CD4-positive, alpha-beta T cell treated with Interleukin-17A for 4 hours (primary cell): ENCODE measurements around the gene PTK6.
"Not testable (repeated sequence)": the region's sequence is repeated elsewhere in the genome, so short reads cannot be mapped to it uniquely, and the experiment has no call there.

Source experiments
- DNase-seq: peaks from one replicate; pipeline ENCODE4 v3.0.0-alpha.2; 2020; ENCODE audit warnings: mixed read lengths

PTK6 gene

GRCh38 chr20:63491635-63492230 is 45.4 kb downstream of the PTK6 start:
- no peak for DNase-seq

- no peak for DNase-seq
Observed at GRCh38 chr20:63491078-63491477, 46.1 kb downstream of the PTK6 start.

DNA sequence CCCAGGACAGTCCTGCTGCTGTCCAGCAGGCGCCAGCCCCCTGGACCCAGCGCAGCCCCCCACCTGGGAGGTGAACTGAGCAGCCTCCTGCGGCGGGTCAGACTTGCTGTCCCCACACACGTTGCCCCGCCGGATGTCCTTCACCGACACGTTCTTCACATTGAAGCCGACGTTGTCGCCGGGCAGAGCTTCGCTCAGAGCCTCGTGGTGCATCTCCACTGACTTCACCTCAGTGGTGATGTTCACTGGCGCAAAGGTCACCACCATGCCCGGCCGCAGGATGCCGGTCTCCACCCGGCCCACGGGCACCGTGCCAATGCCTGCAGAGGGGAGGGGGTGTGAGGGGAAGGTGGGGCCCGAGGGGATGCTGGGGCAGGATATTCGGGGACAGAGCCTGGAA is 46.8 kb downstream of the PTK6 start:
- DNase-seq, result no peak

DNA sequence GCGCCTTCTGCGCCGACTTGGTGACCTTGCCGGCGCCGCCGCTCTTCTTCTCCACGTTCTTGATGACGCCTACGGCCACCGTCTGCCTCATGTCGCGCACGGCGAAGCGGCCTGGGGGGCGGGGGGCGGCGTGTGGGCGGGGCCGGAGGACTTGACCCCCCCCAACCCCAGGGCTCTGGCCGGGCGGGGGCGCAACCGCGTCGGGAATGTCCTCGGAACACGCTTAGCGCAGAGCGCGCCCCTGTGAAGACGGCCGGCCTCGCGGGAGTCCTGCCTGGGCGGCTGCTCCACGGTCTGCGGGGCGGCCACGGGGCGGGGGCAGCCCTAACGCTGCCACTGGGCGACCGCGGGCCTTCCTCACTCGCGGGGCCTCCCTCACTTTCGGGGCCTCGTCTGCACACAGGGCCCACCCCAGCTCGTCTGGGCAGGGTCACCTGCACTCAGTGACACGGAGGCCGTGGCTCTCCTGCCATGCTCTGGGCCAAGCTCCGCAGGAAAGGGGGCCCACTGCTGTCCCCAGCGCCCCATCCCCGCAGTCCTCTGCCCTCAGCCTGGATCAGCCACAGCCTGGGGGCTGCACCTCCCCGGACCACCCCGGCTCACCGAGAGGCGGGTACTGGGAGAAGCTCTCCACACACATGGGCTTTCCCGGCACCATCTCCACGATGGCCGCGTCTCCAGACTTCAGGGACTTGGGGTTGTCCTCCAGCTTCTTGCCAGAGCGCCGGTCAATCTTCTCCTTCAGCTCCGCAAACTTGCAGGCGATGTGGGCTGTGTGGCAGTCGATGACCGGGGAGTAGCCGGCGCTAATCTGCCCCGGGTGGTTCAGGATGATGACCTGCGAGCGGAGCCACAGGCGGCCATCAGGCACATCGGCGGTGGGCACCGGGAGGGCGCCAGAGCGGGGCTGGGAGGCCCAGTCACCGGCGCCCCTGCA is 48.6 kb downstream of the PTK6 start:
- no peak for DNase-seq

DNA sequence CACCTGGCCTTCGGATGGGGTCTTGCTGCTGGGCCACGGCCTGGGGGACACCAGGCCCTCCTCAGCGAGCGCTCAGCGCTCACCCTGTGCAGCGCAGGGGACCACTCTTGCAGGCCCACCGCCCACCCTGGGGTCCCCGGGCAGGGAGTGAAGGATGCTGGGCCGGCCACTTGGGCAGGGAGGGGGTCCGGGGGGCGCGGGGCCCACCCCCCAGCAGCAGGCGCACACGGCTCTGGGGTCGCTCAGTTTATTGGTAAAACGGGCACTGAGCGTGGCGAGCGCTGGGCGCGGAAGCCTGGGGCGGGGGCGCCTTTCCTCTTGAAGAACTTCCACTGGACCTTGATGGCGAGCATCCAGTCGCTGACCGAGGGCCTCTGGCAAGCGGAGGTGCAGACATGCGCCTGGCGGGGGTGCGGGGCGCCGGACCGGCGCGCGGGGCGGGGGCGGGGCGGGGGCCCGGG is 49.4 kb downstream of the PTK6 start:
- DNase-seq, result no peak

DNA sequence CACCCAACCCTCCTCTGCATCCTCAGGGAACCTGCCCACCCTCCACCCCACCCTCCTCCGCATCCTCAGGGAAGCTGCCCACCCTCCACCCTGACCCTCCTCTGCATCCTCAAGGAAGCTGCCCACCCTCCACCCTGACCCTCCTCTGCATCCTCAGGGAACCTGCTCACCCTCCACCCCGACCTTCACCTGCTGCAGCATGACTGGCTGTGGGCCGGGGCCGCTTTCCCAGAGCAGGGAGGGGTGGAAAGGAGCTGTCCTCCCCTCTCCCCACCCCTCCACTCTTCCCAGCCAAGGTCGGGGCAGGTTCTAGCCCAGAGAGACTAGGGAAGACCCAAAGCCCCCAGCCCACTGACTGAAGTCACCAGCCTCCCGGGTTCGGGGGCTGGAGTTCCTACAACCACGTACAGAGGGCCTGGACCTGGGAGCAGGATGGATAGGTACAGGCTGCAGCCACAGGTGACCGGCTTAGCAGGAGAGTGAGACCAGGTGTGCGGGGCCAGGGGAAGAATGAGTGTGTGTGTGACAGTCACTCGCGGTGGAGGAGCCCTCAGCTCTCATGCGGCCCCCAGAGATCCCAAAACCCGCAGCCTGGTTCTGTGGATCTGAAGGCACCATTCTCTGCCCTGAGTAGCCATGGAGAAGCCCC is 49.9 kb downstream of the PTK6 start:
- DNase-seq, result no peak

- no peak for DNase-seq
Observed at GRCh38 chr20:63486300-63486855, 50.8 kb downstream of the PTK6 start.

DNA sequence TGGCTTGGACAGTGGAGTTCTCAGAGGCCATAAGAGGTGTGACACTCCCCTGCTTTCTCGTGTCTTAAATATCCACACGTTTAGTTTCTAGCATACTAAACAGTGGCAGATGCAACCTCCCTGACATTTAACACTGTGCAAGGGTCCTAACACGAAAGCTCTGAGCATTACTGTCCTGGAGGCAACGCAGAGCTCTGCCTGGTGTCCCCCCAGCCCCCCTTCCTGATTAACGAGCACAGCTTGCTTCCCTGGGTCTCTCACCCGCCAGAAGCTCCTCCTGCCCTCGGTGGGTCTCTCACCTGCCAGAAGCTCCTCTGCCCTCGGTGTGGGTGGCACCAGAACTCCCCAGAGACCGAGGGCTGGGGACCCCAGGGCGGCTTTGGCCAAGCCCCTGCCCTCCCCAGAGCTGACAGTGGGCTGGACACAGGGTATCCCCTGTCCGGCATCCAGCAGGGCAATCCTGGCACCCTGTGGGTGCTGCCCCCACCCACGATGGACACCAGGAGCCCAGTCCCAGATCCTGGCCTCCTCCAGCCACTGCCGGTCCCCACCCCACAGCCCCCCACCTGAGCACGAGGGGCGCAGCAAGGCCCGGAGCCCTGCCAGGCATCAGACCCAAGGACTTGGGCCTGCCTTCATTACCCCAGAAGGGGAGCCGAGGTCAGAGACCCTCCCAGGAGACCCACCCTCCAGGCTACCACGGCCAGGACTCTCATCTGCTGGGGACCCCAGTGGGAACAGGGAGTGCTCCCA is 52.3 kb downstream of the PTK6 start:
- DNase-seq, result no peak

DNA sequence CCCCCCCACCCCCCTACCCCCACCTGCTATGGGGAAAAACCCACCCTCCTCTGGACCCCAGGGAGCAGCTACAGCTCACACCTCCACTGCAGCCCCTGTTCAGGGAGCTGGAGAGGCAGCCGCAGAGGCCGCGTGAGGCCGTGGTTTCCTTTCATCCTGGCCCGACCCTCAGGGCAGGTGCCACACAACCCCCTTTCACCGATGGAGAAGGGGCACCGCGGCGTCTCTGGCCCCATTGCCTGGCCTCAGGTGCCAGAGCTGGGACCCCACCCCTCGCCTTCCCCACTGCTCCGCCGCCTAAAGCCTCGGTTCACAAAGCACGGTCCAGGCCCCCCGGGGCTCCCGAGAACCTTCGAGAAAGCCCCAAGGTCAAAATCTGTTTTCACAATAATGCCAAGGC is 52.9 kb downstream of the PTK6 start:
- DNase-seq, result no peak

GRCh38 chr20:63483834-63484233 is 53.3 kb downstream of the PTK6 start:
- DNase-seq, result no peak

GRCh38 chr20:63482021-63482587 is 55.1 kb downstream of the PTK6 start:
- DNase-seq, result no peak

DNA sequence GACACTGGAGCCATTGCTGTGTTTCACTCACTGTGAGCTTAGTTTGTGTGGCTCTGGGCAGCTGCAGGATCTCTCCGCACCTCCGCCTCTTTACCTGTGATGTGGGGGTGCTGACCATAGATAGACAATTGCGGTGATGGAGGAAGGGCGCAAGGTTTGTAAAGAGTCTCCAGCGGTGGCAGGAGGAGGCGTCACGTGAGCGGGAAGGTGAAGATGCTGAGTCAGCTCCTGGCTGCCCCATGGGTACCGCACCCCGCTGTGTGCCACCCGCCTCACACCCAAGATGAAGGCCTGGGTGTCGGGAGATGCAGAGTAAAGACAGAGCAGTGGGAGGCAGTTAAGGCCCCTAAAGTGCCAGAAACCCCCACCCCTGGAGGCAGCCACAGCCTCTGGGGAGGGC is 55.7 kb downstream of the PTK6 start:
- no peak for DNase-seq

GRCh38 chr20:63479695-63480419 is 57.3 kb downstream of the PTK6 start:
- DNase-seq, result not testable (repeated sequence)

DNA sequence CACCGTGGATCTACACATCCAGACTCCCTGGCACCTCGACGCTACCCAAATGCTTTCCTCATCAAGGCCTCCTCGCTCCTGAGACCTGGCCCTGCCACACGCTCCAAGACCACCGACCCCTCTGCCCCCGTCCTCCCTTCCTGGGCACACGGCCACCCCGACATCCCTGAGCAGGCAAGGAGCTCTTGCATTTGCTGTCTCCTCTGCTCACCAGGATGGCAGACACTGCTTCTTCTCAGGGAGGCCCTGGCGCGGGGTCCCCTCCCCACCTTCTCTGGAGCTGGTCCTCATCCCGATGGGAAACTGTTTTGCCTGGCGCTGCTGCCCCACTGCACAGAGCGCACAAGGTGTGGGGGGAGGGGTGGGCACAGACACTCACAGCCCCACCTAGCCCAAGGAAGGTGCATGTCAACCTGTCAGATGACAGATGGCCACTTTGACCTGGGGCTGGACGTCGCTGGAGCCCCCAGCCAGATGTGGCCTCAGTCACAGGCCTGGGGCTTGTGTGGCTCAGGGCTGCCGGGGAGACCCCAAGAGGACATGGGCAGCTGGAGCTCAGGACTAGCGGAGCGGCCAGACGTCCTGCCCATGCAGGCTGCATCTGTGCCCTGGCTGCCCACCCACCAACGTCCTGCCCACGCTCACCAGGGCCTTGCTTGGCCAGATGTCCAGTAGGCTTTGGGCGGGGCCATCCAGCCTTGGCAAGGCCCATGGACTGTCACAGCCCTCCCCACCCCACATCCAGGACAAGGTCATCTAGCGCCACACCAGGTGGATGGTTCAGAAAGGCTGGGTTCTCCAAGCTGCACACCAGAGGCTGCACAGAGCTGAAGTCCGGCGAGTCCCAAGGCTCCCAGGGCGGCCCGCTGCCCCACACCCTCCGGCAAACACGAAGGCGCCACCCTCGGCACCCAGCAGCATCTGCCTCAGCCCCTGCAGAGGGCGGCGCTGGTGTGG is 58.6 kb downstream of the PTK6 start:
- DNase-seq, result no peak
